Endothelial cell of umbilical vein (primary cell): Measurements from ENCODE around the gene TOP3A.

Source experiments
- POLR2A ChIP-seq: IDR thresholded peaks from 2 replicates; pipeline ENCODE4 v1.6.1; 2012; ENCODE audit warnings: low read depth, mild to moderate bottlenecking, control low read depth, low read length
- TF ChIP-seq, protein P1 (sequence below), 2 donors: IDR thresholded peaks; 1 replicate in 1 of 2; 2 replicates in 1 of 2; pipeline ENCODE4 v1.5.1; 2011; ENCODE audit warnings: low read length in 2 of 2, mild to moderate bottlenecking in 2 of 2, moderate library complexity in 2 of 2, control low read depth in 1 of 2, inconsistent platforms in 1 of 2, low read depth in 1 of 2; ENCODE audit not compliant: insufficient read depth in 1 of 2; ENCODE audit errors: extremely low read depth in 1 of 2

DNA sequence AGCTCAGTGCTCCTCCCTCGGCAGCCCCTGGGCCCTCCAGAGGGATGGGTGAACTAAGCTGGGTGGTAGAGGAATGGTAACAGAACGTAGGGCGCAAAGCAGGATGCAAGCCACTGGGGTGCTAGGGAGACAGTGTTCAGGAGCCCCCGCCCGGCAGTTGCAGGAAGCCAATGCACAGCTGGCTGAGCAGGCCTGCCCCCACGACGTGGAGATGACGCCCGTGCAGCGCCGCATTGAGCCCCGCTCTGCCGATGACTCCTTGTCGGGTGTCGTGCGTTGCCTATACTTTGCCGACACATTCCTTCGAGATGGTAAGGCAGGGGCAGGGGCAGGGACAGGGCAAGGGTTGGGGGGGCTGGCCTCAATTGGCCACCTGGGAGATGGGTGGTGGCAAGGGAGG lies 76.5 kb downstream of the TOP3A start:
- TF ChIP-seq, protein P1, sequence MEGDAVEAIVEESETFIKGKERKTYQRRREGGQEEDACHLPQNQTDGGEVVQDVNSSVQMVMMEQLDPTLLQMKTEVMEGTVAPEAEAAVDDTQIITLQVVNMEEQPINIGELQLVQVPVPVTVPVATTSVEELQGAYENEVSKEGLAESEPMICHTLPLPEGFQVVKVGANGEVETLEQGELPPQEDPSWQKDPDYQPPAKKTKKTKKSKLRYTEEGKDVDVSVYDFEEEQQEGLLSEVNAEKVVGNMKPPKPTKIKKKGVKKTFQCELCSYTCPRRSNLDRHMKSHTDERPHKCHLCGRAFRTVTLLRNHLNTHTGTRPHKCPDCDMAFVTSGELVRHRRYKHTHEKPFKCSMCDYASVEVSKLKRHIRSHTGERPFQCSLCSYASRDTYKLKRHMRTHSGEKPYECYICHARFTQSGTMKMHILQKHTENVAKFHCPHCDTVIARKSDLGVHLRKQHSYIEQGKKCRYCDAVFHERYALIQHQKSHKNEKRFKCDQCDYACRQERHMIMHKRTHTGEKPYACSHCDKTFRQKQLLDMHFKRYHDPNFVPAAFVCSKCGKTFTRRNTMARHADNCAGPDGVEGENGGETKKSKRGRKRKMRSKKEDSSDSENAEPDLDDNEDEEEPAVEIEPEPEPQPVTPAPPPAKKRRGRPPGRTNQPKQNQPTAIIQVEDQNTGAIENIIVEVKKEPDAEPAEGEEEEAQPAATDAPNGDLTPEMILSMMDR (IDR thresholded peaks at IDR 0.05; ENCODE audit: extremely low read depth in 1 of 2, insufficient read depth in 1 of 2, low read depth in 1 of 2, low read length in 2 of 2): no peak
- no peak for TF ChIP-seq POLR2A
